8988T (cell line): ENCODE results near the gene ZNF554.

ENCODE experiments used
- DNase-seq: peaks from one replicate; pipeline ENCODE4 v3.0.0; 2011

Gene ZNF554

GRCh38 chr19:2819540-2820111, at the start of gene ZNF554:
Gene ZNF554, plus strand, starts transcription at chr19:2819868. Its CDS starts 204 bp downstream, at chr19:2820072.
- DNase-seq: peak; percentile 87

GRCh38 chr19:2770055-2771013, 49.3 kb upstream of the ZNF554 start:
- DNase-seq: no peak

GRCh38 chr19:2771786-2772674, 47.6 kb upstream of the ZNF554 start:
- DNase-seq: no peak

- DNase-seq: no peak
Observed at GRCh38 chr19:2774083-2774679, 45.5 kb upstream of the ZNF554 start.

- no peak for DNase-seq
Observed at GRCh38 chr19:2774953-2775555, 44.6 kb upstream of the ZNF554 start.

GRCh38 chr19:2775556-2776430, 43.9 kb upstream of the ZNF554 start:
- DNase-seq: no peak

GRCh38 chr19:2777952-2778683, 41.5 kb upstream of the ZNF554 start:
- DNase-seq: no peak

- DNase-seq: no peak
Observed at GRCh38 chr19:2779121-2779740, 40.4 kb upstream of the ZNF554 start.

- DNase-seq: no peak
Observed at GRCh38 chr19:2780284-2780683, 39.4 kb upstream of the ZNF554 start.

GRCh38 chr19:2782329-2782935, 37.2 kb upstream of the ZNF554 start:
- no peak for DNase-seq

GRCh38 chr19:2782936-2783780, 36.5 kb upstream of the ZNF554 start, which contains the start of gene SGTA:
Gene SGTA, minus strand, starts transcription at chr19:2783273. Its CDS starts 14,205 bp downstream, at chr19:2769068.
- DNase-seq: peak; percentile 95

- DNase-seq: no peak
Observed at GRCh38 chr19:2783781-2784145, 35.9 kb upstream of the ZNF554 start.

- peak; percentile 91 for DNase-seq
Observed at GRCh38 chr19:2785244-2785997, 34.2 kb upstream of the ZNF554 start, which contains the start of gene THOP1. Gene THOP1, plus strand, starts transcription at chr19:2785503. Its CDS starts 160 bp downstream, at chr19:2785663.

GRCh38 chr19:2787115-2787514, 32.6 kb upstream of the ZNF554 start:
- DNase-seq: no peak

GRCh38 chr19:2788237-2788636, 31.4 kb upstream of the ZNF554 start:
- DNase-seq: no peak

- DNase-seq: no peak
Observed at GRCh38 chr19:2790194-2790556, 29.5 kb upstream of the ZNF554 start.

- no peak for DNase-seq
Observed at GRCh38 chr19:2790557-2791271, 29.0 kb upstream of the ZNF554 start.
